GM19452 (cell line): ENCODE measurements around the gene ATP5F1B.

Experiments
- ATAC-seq: cut with Tn5 transposase; IDR thresholded peaks from one replicate; pipeline ENCODE4 v1.9.1; 2021; ENCODE audit not compliant: unreplicated experiment

Gene ATP5F1B

GRCh38 chr12:56626701-56627100, 19.1 kb downstream of the ATP5F1B start:
- ATAC-seq: no peak

- no peak for ATAC-seq
Measured at GRCh38 chr12:56622535-56622934, 23.2 kb downstream of the ATP5F1B start.

GRCh38 chr12:56616925-56617324, 28.9 kb downstream of the ATP5F1B start:
- ATAC-seq: no peak

GRCh38 chr12:56616244-56616643, 29.5 kb downstream of the ATP5F1B start:
- ATAC-seq: no peak

GRCh38 chr12:56614627-56615026, 31.2 kb downstream of the ATP5F1B start:
- ATAC-seq: no peak

GRCh38 chr12:56604355-56604754, 41.4 kb downstream of the ATP5F1B start:
- no peak for ATAC-seq

- no peak for ATAC-seq
Measured at GRCh38 chr12:56602239-56602638, 43.5 kb downstream of the ATP5F1B start.

GRCh38 chr12:56601503-56601902, 44.3 kb downstream of the ATP5F1B start:
- ATAC-seq: no peak

- ATAC-seq: no peak
Measured at GRCh38 chr12:56600753-56601152, 45.0 kb downstream of the ATP5F1B start.

- no peak for ATAC-seq
Measured at GRCh38 chr12:56599797-56600196, 46.0 kb downstream of the ATP5F1B start.

GRCh38 chr12:56599041-56599440, 46.7 kb downstream of the ATP5F1B start:
- no peak for ATAC-seq

- no peak for ATAC-seq
Measured at GRCh38 chr12:56596815-56597214, 49.0 kb downstream of the ATP5F1B start.

GRCh38 chr12:56593909-56594621, 51.7 kb downstream of the ATP5F1B start:
- ATAC-seq: no peak

- ATAC-seq: no peak
Measured at GRCh38 chr12:56591961-56592360, 53.8 kb downstream of the ATP5F1B start.

GRCh38 chr12:56591126-56591525, 54.7 kb downstream of the ATP5F1B start:
- no peak for ATAC-seq

- no peak for ATAC-seq
Measured at GRCh38 chr12:56590237-56590830, 55.5 kb downstream of the ATP5F1B start.

- no peak for ATAC-seq
Measured at GRCh38 chr12:56589783-56590182, 56.0 kb downstream of the ATP5F1B start.
